Right ventricle myocardium inferior (tissue), 1 donor: Measurements from ENCODE around the gene MOB4. TPM values are rescaled to one million over a fixed set of nuclear protein-coding genes. Genes with fewer than 3 reads are reported as not detected.
A peak's percentile ranks its signal among the peaks of the same experiment; 100 is the strongest.
"Not testable (repeated sequence)": the region's sequence is repeated elsewhere in the genome, so short reads cannot be mapped to it uniquely, and the experiment has no call there.

ENCODE experiments used
- ATAC-seq: fragments of 200-7000 bp; cut with Tn5 transposase; one replicate; pipeline ENCODE4 v1.9.1; 2020; ENCODE audit warnings: mild to moderate bottlenecking, moderate library complexity
- DNase-seq: peaks from one replicate; pipeline ENCODE4 v3.0.0; 2021; ENCODE audit errors: missing footprints
- intact Hi-C: fragments of 100-400 bp; cut with DNase I; formaldehyde crosslinking; loops from one replicate; pipeline ENCODE4 v1.11.0; 2022
- total RNA-seq: library from RNA; stranded (reverse); fragmentation: NEBNext Ultra II Directional; extraction: Animal tissue kit (Norgen Biotek cat#: 25700); gene quantifications from one replicate; pipeline ENCODE4 v1.2.1, GENCODE V29; 2021
- donor health status: DM: no; HTN: yes; CAD: no; lungs with severe emphysema.

Gene MOB4
- total RNA-seq, 1 donor from 2014 or later: 31.0 TPM

DNA sequence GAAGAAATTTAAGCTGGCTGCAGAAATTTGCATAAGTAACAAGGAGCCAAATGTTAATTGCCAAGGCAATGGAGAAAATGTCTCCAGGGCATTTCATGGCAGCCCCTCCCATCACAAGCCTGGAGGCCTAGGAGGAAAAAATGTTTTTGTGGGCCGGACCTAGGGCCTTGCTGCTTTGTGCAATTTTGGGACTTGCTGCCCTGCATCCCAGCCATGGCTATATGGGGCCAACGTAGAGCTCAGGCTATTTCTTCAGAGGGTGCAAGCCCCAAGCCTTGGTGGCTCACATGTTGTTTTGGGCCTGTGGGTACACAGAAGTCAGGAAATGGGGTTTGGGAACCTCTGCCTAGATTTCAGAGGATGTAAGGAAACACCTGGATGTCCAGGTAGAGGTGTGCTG is 57.7 kb downstream of the MOB4 start:
- DNase-seq (no peak), ATAC-seq (no peak)
- intact Hi-C loops: no loop called here

DNA sequence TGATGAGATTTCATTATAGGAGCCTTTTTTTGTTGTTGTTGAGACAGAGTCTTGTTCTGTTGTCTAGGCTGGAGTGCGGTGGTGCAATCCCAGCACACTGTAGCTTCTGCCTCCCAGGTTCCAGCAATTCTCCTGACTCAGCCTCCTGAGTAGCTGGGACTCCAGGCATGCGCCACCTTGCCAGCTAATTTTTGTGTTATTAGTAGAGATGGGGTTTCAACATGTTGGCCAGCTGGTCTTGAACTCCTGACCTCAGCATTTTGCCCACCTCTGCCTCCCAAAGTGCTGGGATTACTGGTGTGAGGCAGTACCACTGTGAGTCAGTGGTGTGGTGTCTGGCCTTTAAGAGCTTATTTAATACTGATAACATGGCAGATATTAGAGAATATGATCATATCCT is 60.1 kb downstream of the MOB4 start:
- ATAC-seq (peak; percentile 49), DNase-seq (no peak)
- intact Hi-C loops: no loop called here

DNA sequence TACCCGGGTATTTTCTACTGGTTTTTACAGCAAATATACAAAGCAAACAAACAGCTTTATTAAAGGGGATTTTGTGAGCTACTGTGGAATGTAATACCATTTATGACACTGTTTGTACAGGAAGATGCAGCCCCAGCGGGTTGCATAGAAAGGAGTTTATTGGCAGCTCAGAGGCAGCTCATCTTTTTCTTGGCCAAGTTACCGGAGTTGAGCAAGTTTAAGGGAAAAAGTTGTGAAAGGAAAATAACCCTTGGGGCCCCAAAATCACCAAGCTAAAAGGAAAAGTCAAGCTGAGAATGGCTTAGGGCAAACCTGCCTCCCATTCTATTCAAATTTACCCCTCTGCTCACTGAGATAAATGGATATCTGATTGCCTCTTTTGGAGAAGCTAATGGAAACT is 60.8 kb downstream of the MOB4 start:
- DNase-seq (no peak), ATAC-seq (peak; percentile 75)
- intact Hi-C loops: no loop called here

DNA sequence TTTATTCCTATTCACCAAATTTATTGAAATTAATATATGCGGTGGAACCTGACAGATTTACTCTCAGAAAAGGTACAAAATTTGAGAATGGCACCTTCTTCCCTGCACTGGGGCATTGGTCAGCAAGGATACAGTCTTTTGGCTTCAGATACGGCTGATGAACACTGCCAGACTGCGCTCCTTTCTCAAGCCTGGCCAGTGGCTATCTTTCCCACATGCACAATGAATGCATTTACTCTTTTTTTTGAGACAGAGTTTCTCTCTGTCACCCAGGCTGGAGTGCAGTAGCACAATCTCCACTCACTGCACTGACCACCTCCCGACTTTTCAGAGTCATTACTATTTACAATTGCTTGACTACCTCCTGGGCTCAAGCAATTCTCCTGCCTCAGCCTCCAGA is 61.6 kb downstream of the MOB4 start:
- DNase-seq (no peak), ATAC-seq (peak; percentile 86)
- intact Hi-C loops: no loop called here

DNA sequence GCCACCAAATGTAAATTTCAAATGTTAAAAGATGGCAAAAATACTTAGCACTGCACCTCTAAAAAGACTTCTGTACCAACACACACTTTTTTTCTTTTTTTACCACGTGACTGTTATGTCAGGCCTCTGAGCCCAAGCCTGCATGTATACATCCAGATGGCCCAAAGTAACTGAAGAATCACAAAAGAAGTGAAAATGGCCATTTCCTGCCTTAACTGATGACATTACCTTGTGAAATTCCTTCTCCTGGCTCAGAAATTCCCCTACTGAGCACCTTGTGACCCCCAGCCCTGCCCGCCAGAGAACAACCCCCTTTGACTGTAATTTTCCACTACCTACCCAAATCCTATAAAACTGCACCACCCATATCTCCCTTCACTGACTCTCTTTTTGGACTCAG is 62.4 kb downstream of the MOB4 start:
- ATAC-seq, DNase-seq: not testable (repeated sequence)

DNA sequence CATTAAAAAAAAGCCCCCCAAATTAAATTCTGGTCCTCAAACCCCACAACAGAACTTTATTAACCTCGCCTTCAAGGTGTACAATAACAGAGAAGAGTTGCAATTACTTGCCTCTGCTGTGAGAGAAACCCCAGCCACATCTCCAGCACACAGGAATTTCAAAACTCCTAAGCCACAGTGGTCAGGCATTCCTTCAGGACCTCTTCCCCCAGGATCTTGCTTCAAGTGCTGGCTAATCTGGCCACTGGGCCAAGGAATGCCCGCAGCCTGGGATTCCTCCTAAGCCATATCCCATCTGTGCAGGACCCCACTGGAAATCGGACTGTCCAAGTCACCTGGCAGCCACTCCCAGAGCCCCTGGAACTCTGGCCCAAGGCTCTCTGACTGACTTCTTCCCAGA is 64.3 kb downstream of the MOB4 start:
- ATAC-seq, intact Hi-C loops, DNase-seq: not testable (repeated sequence)

More for the DNA sequence above, 62.4 kb downstream of the MOB4 start:
- intact Hi-C loops: not testable (repeated sequence)

DNA sequence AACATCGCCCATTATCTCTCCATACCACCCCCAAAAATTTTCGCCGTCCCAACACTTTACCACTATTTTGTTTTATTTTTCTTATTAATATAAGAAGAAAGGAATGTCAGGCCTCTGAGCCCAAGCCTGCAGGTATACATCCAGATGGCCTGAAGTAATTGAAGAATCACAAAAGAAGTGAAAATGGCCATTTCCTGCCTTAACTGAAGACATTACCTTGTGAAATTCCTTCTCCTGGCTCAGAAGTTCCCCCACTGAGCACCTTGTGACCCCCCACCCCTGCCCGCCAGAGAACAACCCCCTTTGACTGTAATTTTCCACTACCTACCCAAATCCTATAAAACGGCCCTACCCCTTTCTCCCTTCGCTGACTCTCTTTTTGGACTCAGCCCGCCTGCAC is 71.4 kb downstream of the MOB4 start:
- DNase-seq, ATAC-seq, intact Hi-C loops: not testable (repeated sequence)

DNA sequence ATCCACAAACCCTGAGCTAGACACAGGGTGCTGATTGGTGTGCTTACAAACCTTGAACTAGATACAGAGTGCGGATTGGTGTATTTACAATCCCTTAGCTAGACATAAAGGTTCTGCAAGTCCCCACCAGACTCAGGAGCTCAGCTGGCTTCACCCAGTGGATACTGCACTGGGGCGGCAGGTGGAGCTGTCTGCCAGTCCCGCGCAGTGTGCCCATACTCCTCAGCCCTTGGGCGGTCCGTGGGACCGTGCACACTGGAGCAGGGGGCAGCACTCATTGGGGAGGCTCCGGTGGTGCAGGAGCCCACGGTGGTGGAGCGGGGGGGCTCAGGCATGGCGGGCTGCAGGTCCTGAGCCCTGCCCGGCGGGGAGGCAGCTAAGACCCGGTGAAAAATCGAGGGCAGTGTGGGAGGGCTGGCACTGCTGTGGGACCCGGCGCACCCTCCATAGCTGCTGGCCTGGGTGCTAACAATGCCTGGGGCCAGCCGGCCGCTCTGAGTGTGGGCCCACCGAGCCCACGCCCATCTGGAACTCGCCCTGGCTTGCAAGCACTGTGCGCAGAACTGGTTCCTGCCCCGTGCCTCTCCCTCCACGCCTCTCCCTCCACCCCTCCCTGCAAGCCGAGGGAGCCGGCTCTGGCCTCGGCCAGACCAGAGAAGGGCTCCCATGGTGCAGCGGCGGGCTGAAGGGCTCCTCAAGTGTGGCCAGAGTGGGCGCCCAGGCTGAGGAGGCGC is 75.6 kb downstream of the MOB4 start:
- DNase-seq (no peak), ATAC-seq (no peak)
- intact Hi-C loops: no loop called here

DNA sequence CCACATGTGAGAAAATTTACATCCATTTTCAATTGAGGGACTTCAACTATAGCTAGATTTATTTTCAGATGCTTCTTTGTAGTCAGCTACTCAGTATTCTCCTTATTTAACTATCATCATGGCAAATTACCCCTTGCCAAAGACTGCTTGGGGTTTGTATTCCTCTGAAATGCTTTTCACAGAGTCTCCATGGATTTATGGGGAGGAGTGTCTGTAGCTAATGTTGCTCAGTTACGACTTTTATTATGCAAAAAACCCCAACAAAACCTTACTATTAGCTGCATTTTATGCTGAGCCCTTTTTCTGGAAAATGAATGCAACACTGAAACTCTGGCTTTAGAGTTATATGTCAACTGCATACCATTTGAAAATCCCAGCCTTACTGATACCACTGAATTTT is 80.9 kb downstream of the MOB4 start:
- ATAC-seq (peak; percentile 26), DNase-seq (no peak)
- intact Hi-C loops: no loop called here

DNA sequence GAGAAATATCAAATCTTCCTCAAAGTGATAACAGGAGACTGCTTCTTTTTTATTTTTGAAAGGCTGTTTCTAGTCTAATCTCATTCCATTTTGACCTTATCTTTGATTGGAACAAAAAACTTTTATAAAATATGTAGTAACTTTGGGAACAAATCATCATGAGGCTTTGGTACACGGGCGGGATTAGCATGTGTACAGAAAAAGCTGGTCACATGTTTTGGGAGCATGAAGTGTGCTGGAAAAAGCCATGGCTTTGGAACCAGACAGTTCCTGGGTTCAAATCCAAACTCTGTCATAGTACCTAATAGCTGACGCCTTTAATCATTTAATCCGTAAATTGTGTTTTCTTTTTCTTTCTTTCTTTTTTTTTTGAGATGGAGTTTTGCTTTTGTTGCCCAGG is 81.3 kb downstream of the MOB4 start:
- no peak for ATAC-seq
- intact Hi-C loops: no loop called here

DNA sequence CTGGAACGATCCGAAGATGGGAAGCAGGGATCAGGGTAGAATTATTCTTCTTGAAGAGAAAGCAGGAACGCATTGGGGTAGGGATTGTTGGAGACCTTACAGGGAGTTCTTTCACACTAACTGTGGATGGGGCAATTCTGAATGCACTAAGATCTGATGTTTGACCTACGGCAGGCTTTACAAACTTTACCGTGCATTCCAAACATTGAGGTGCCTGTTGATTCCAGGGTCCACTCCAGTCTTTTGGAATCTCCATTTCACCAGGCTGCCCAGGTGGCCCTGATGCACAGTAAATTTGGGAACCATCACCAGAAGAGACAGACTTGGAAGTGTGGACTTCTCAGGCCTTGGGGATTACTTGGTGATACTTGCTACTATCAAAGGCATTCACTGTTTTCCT is 82.6 kb downstream of the MOB4 start:
- DNase-seq (no peak), ATAC-seq (no peak)
- intact Hi-C loops: no loop called here

More for the DNA sequence above, 81.3 kb downstream of the MOB4 start:
- no peak for DNase-seq

DNA sequence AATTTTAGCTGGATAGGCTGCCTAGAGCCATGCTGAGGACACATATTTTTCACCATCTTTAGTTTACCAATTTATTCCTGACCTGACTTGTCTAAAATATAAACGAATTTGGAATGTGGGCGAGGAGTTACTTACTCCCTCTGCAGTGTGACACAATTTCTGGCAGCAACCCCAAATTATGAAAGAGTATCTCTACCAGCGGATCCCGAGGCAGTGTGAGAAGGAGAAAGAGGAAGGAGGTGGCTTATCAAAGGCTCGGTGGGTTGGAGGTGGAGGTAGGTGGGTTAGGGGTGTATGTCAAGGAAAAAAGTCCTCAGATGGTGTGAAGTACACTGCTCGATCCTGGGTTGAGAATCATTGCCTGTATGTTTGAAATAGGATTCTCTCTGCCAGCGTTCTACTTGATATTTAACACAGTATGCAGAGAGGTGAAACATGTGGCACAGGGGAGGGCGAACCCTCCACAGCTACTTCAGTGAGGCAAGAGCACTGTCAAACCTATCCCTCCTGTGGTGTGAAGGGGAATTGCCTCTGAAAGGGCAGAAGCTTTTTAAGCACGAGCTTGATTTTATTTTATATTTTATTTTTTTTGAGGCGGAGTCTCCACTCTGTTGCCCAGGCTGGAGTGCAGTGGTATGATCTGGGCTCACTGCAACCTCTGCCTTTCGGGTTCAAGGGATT is 83.6 kb downstream of the MOB4 start:
- ATAC-seq: peak; percentile 59
- DNase-seq: no peak
- intact Hi-C loops: no loop called here

DNA sequence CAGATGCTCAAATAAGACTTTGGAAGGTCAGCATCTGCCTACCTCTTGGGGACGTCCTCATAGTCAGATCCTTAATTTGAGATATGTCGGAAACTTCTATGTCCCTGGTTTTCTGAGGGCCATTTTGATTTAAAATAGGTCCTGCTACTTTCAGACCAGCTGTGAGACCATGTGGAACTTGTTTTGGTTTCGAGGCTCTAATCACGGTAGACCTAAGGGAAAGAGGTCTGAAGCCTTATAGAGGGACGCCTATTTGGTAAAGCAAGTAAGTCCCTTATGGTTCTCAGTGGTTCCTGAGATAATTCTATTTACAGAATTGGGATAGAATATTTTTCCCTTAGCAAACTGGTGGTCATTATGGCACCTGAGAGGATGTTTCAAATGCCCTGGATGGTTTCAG is 84.4 kb downstream of the MOB4 start:
- intact Hi-C loops: no loop called here
- ATAC-seq (no peak), DNase-seq (no peak)

DNA sequence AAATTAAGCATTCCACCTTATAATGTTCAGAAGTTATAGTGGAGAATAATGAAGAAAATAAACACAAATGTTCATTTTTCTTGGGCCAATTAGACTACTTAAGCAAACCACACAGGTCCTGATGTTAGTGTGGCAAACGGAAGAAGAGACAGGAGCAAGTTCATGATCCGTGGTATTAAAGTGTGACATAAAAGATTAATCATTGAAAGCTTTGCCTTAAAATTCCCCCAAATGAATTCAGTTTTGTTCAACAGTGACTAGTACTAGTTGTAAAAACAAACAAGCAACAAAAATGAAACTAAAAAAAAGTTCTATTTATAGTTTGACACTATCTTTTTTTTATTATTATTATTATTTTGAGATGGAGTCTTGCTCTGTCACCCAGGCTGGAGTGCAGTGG is 85.9 kb downstream of the MOB4 start:
- intact Hi-C loops: no loop called here
- no peak for ATAC-seq
- DNase-seq: no peak

Other genes starting within 250 kb of the MOB4 start
- gene ANKRD44, start 205.3 kb upstream of the MOB4 start, total RNA-seq: 10.5 TPM
- gene SF3B1, start 81.0 kb upstream of the MOB4 start, total RNA-seq: 126 TPM
- 20.5 TPM for gene COQ10B, start 62.5 kb upstream of the MOB4 start, total RNA-seq
- 145 TPM for gene HSPD1, start 16.2 kb upstream of the MOB4 start, total RNA-seq
- 105 TPM for gene HSPE1, start 15.7 kb upstream of the MOB4 start, total RNA-seq
- 7.5 TPM for gene RFTN2, start 159.5 kb downstream of the MOB4 start, total RNA-seq
- gene MARS2, start 189.3 kb downstream of the MOB4 start, total RNA-seq: 7.5 TPM